Globus pallidus (tissue), 1 donor: ENCODE results near the gene GAPDHS.

Experiments used
- DNase-seq: peaks from one replicate; pipeline ENCODE4 v3.0.0-alpha.2; 2015; ENCODE audit warnings: low spot score

Gene GAPDHS

GRCh38 chr19:35510626-35510964 is 22.7 kb upstream of the GAPDHS start:
- DNase-seq: no peak

- no peak for DNase-seq
Observed at GRCh38 chr19:35511337-35511736, 21.9 kb upstream of the GAPDHS start.

DNA sequence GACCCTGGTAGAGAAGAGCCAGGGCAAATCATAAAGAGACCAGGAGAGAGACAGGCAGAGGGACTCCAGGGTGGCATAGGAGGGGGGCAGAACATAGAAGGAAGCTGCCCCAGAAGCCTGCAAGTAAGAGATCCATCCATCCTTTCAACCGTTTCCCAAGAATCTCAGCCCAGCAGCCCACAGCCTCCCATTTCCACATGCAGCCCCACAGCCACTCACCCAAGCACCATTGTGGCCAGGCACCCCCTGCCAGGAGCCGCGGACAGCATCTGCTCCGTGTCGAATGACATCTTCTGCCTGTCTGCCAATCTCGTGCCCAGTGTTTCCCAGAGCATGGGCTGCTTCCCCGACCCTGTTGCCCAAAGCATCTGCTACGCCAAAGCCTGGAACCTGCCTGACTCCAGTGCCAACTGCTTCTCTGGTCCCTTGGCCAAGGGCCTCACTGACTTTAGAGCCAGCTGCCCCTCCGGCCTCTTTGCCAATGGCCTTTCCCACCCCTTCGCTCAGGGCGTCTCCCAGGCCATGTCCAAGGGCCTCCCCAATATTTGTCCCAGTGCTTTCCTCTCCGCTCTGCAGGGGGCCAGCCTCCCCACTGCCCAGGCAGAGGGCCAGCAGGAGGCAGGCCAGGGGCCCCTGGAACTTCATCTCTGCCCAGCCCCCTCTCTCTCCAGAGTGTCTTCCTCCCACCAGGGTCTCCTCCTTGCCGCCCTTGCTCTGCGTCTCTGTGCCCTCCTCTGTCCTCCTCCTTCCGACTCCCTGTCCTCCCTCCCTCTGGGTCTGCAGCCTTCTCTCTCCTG is 20.2 kb upstream of the GAPDHS start:
- DNase-seq: no peak

DNA sequence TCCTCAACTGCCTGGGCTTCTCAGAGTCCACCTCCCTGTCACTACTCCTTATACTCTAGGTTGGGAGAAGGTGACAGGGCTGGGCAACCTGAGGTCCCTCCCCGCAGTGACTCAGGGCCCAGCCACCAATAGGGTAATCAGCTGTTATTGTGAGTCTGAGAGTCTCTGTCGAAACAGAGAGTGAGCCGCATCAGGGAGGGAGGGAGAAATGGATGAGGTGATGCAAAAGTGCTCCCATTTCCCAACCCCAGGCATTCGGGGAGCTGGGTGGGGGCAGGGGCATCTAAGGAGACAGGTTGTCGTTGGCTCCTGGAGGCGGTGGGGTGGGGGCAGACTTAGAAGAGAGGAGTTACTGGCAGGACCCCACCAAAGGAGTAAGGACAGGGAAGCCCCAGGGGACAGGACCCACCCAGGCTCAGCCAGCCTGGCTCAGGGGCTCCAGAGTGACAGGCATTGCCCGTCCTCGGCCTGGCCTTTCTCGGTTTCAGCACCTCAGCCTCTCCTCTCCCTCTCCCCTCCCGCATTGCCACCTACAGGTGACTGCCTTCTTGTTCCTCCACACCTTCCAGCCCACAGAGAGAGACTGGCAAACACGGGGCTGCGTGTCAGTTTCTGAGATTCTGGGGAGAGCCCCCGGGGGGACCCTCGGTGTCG is 19.5 kb upstream of the GAPDHS start, which contains the start of gene DMKN:
Gene DMKN (minus strand): TSS at position 22 of the 654 bp plus-strand sequence. CDS start 174 bp downstream, outside the sequence.
- DNase-seq: no peak

- DNase-seq: no peak
Observed at GRCh38 chr19:35514282-35514809, 18.9 kb upstream of the GAPDHS start.

GRCh38 chr19:35516310-35516709 is 16.9 kb upstream of the GAPDHS start:
- DNase-seq: no peak

DNA sequence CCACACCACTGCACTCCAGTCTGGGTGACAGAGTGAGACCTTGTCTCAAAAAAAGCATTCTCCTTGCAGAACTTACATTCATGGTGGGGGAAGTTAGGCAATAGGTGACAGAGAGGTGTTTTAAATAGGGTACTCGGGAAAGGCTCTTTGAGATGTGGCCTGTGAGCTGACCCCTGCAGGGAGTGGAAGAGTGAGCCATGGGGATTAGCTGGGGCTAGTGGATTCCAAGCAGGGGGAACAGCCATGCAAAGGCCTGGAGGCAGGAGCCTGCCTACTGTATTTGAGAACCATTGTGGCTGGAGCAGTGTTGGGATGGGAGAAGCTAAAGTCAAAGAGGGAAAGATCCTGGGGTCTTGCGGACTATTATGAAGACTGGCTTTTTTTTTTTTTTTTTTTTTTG is 15.9 kb upstream of the GAPDHS start:
- DNase-seq: no peak

GRCh38 chr19:35518313-35518712 is 14.9 kb upstream of the GAPDHS start:
- no peak for DNase-seq

GRCh38 chr19:35519291-35519690 is 14.0 kb upstream of the GAPDHS start:
- DNase-seq: no peak

- no peak for DNase-seq
Observed at GRCh38 chr19:35521124-35521743, 12.0 kb upstream of the GAPDHS start.

- DNase-seq: no peak
Observed at GRCh38 chr19:35522745-35523327, 10.4 kb upstream of the GAPDHS start.

- no peak for DNase-seq
Observed at GRCh38 chr19:35524181-35524837, 8.9 kb upstream of the GAPDHS start.

GRCh38 chr19:35525873-35526272 is 7.4 kb upstream of the GAPDHS start:
- no peak for DNase-seq

- no peak for DNase-seq
Observed at GRCh38 chr19:35528218-35529038, 4.8 kb upstream of the GAPDHS start, which contains the start of gene SBSN. Gene SBSN, minus strand, starts transcription at chr19:35528311. Its CDS starts 30 bp downstream, at chr19:35528281.

DNA sequence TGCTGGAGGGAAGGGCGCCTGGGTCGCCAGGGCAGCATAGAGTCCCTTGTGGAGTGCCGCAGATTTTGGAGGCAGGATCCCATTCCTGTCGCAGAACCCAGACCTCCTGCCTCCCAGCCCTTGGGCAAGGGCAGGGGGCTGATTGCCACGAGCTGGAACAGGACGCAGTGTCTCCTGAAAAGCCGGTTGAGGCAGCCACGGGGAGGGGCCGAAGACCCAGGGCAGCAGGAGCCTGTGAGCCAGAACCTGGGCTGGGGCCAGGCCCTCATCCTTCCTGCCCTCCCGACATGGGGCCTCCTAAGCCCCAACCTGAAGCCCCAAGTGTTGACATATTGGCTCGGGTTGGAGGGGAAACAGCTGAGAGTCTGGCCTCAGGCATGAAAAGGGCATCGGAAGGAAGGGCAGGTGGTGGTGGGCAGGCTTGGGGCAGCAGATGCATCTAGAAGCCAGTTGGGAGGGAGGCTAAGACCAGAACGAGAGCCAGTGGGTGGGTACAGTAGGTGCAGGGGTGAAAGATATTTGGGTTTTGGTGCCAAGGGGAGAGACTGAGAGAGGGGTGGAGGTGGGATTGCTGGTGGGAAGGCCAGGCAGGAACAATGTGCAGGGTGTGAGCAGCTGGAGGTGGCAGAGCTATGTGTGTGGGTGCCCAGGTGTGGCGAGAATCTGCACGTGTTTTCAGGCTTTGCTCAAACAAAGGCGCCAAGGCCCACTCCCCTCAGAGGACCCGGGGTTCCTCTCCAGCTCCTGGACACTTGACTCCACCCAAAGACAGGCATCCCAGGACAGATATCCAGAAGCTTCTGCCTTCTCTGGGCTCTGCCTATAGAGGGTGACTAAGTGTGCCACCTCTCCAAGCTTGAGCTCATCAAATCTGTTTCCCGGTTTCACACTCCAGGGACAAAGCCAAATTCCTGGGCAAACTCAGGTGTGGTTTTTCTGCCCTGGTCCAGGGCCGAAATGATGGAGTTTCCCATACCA is 3.7 kb upstream of the GAPDHS start:
- DNase-seq: no peak

GRCh38 chr19:35531291-35531690 is 2.0 kb upstream of the GAPDHS start:
- no peak for DNase-seq

DNA sequence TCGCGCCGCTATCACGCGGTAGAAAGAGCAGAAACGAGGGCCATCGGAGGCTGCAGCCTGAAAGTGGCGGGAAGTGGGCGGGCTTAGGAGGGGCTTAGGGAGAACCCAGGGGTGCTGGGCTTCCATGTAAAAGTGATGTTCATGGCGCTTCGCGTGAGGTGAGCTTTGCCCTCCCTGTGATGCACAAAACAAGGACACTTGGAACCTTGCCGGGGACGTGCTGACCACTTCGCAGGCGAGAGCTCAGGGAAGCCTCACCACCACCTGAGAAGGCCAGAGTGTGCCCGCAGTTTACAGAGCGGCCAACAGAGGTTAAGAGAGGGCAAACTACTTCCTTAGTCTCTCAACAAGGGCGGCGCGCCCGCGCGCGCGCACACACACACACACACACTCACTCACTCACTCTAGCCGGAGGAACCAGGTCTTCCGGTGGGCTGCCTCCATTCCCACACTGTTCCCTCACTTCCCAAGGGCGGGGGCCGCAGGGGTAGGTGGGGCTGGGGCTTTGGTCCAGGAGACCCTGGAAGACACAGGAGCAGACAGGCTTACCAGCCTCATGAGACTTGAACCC is 651 bp downstream of the GAPDHS start:
- DNase-seq: no peak

- DNase-seq: no peak
Observed at GRCh38 chr19:35534803-35535480, 1.7 kb downstream of the GAPDHS start.

GRCh38 chr19:35539314-35539713 is 6.1 kb downstream of the GAPDHS start:
- no peak for DNase-seq
